HEK293T (cell line): Measurements from ENCODE around the gene YWHAH.

ENCODE experiments used
- CTCF ChIA-PET: fragments of 350-600 bp; formaldehyde crosslinking; extraction: SDS; loops from one replicate; lab custom pipeline; 2021; ENCODE audit warnings: antibody characterized with exemption, inconsistent platforms; lab: Yijun Ruan, JAX
- POLR2A ChIA-PET: fragments of 350-600 bp; formaldehyde crosslinking; extraction: SDS; loops from one replicate; lab custom pipeline; 2020; ENCODE audit warnings: antibody characterized with exemption, inconsistent platforms; lab: Yijun Ruan, JAX
- DNase-seq: peaks from one replicate; pipeline ENCODE4 v3.0.0; 2012; ENCODE audit warnings: mixed read lengths; ENCODE audit errors: extremely low spot score
- ARNT ChIP-seq: fragments of 450-650 bp; IDR thresholded peaks from 2 replicates; pipeline ENCODE4 v1.6.1; 2017; ENCODE audit warnings: mild to moderate bottlenecking
- BHLHE40 ChIP-seq: fragments of 450-650 bp; IDR thresholded peaks from 2 replicates; pipeline ENCODE4 v1.6.1; 2016; ENCODE audit warnings: mild to moderate bottlenecking, moderate library complexity, borderline replicate concordance
- CTBP1 ChIP-seq: fragments of 450-650 bp; IDR thresholded peaks from 2 replicates; pipeline ENCODE4 v1.6.1; 2016; ENCODE audit warnings: borderline replicate concordance
- ELF4 ChIP-seq: fragments of 450-650 bp; IDR thresholded peaks from 2 replicates; pipeline ENCODE4 v1.6.1; 2017; ENCODE audit warnings: antibody characterized with exemption
- FOXA1 ChIP-seq: fragments of 450-650 bp; IDR thresholded peaks from 2 replicates; pipeline ENCODE4 v1.6.1; 2016; ENCODE audit warnings: mild to moderate bottlenecking
- FOXK2 ChIP-seq: fragments of 450-650 bp; IDR thresholded peaks from 2 replicates; pipeline ENCODE4 v1.6.1; 2016; ENCODE audit warnings: mild to moderate bottlenecking
- FOXM1 ChIP-seq: fragments of 450-650 bp; IDR thresholded peaks from 2 replicates; pipeline ENCODE4 v1.6.1; 2017; ENCODE audit warnings: mild to moderate bottlenecking, borderline replicate concordance
- HDGF ChIP-seq: fragments of 450-650 bp; IDR thresholded peaks from 2 replicates; pipeline ENCODE4 v1.6.1; 2017; ENCODE audit warnings: antibody characterized with exemption, borderline replicate concordance
- L3MBTL2 ChIP-seq: fragments of 450-650 bp; conservative IDR thresholded peaks from 2 replicates; pipeline ENCODE4 v1.6.1; 2016; ENCODE audit warnings: mild to moderate bottlenecking
- LEF1 ChIP-seq: fragments of 450-650 bp; IDR thresholded peaks from 2 replicates; pipeline ENCODE4 v1.6.1; 2017; ENCODE audit warnings: mild to moderate bottlenecking, borderline replicate concordance
- NFRKB ChIP-seq: fragments of 450-650 bp; IDR thresholded peaks from 2 replicates; pipeline ENCODE4 v1.6.1; 2016; ENCODE audit warnings: mild to moderate bottlenecking, moderate library complexity
- PKNOX1 ChIP-seq: fragments of 450-650 bp; IDR thresholded peaks from 2 replicates; pipeline ENCODE4 v1.6.1; 2016
- SP1 ChIP-seq: fragments of 450-650 bp; IDR thresholded peaks from 2 replicates; pipeline ENCODE4 v1.6.1; 2017
- SUZ12 ChIP-seq: fragments of 450-650 bp; IDR thresholded peaks from 2 replicates; pipeline ENCODE4 v1.6.1; 2016; ENCODE audit warnings: mild to moderate bottlenecking
- TARDBP ChIP-seq: fragments of 450-650 bp; IDR thresholded peaks from 2 replicates; pipeline ENCODE4 v1.6.1; 2016
- ZNF384 ChIP-seq: fragments of 450-650 bp; IDR thresholded peaks from 2 replicates; pipeline ENCODE4 v1.6.1; 2016

Gene YWHAH

GRCh38 chr22:31958625-31959239 lies 14.4 kb downstream of the YWHAH start:
- POLR2A ChIA-PET, result interaction anchor here (1.1 to 3.0 kb wide), 3 partner anchors 205 to 297 kb away, joined by 3 to 7 read pairs (median 6); partner anchors contain the start of genes DEPDC5 and PISD

DNA sequence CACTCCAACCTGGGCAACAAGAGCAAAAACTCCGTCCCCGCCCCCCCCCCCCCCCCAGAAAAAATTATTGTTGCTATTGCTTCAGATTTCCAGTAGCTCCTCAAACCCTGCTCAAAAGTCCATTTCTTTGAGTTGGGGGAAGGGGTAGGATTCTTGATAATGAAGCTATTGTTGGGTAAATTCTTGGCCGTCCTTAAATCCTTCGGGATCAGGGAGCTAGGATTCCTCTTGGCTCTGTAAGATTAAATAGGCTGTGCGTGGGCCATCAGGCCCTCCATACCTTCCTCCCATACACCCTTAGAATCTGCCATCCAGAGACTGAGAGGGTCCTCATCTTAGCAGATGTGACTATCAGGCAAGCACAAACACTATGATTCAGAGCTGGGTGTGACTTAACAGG lies 16.4 kb downstream of the YWHAH start:
- ChIA-PET POLR2A (interaction anchor here (1.7 to 2.4 kb wide), 2 partner anchors 284 to 299 kb away, joined by 5 to 11 read pairs; partner anchors contain the start of gene PISD), CTCF (interaction anchor here (2.2 kb wide), 1 partner anchor 10 kb away, joined by 18 read pairs; no protein-coding TSS in a partner anchor)
- TF ChIP-seq LEF1, result no peak
- no peak for TF ChIP-seq TARDBP
- no peak for TF ChIP-seq PKNOX1
- TF ChIP-seq L3MBTL2, result no peak
- no peak for TF ChIP-seq ARNT
- no peak for TF ChIP-seq FOXA1
- no peak for TF ChIP-seq CTBP1
- TF ChIP-seq FOXM1, result no peak
- TF ChIP-seq BHLHE40, result no peak
- no peak for TF ChIP-seq HDGF
- TF ChIP-seq ELF4, result no peak
- TF ChIP-seq ZNF384, result no peak
- DNase-seq, result no peak

More at GRCh38 chr22:31958625-31959239, 14.4 kb downstream of the YWHAH start:
- TF ChIP-seq ARNT, result no peak
- TF ChIP-seq TARDBP, result no peak
- TF ChIP-seq HDGF, result no peak
- no peak for TF ChIP-seq SUZ12
- TF ChIP-seq FOXA1, result no peak
- no peak for TF ChIP-seq FOXK2
- TF ChIP-seq L3MBTL2, result no peak
- TF ChIP-seq PKNOX1, result no peak
- no peak for TF ChIP-seq ELF4
- no peak for TF ChIP-seq CTBP1
- no peak for TF ChIP-seq LEF1
- no peak for TF ChIP-seq SP1
- no peak for TF ChIP-seq ZNF384
- no peak for TF ChIP-seq NFRKB
- TF ChIP-seq BHLHE40, result no peak
- TF ChIP-seq FOXM1, result no peak
- CTCF ChIA-PET, result interaction anchor here (4.8 kb wide), 1 partner anchor 12 kb away, joined by 32 read pairs; no protein-coding TSS in a partner anchor
- DNase-seq, result no peak

DNA sequence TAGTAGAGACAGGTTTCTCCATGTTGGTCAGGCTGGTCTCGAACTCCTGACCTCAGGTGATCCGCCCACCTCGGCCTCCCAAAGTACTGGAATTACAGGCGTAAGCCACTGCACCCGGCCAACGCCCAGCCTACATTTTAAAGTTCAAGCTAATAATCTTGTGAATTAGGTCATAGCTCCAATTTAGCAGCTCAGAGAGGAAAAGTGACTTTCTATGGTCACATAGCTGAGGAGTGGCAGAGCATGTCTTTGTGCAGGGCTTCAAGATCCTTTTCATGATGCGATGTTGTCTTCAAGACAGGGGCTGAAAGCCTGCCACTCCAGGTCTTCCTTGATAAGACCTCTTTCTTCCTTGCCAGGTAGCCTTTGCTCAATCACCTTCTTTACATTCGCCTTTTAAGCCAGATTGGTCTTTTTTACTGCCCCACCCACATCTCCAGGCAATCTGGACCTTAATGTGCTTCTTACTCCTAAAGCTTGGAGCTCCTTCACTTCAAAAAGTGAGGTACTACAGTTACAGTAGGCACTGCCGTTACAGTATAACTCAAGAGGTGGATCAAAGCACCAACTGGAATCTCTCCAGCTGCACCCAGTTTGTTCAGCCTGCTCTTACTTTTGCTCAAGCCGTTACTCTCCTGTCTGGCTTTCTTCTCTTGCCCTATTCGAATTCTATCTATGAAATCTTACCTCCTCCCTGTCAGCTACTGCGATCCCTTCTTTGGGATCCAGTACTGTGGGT lies 18.2 kb downstream of the YWHAH start:
- POLR2A ChIA-PET, result interaction anchor here (2.4 kb wide), 1 partner anchor 300 kb away, joined by 11 read pairs; the partner anchor contains the start of gene PISD
- no peak for DNase-seq
- no peak for TF ChIP-seq TARDBP
- TF ChIP-seq ELF4, result no peak
- CTCF ChIA-PET, result interaction anchor here (1.4 to 2.2 kb wide), 2 partner anchors 8 to 297 kb away, joined by 4 to 18 read pairs; no protein-coding TSS in a partner anchor

- ChIA-PET CTCF (no interaction called here), POLR2A (no interaction called here)
- TF ChIP-seq PKNOX1, result no peak
- no peak for TF ChIP-seq FOXA1
- no peak for TF ChIP-seq BHLHE40
- TF ChIP-seq CTBP1, result no peak
- DNase-seq, result no peak
These were observed 23.7 kb downstream of the YWHAH start for GRCh38 chr22:31968022-31968421.

GRCh38 chr22:31969789-31970489 lies 25.6 kb downstream of the YWHAH start:
- DNase-seq, result peak; percentile 81
- TF ChIP-seq L3MBTL2 (peak; percentile 80), SP1 (no peak), CTBP1 (peak; percentile 48)
- ChIA-PET POLR2A (interaction anchor here (1.1 to 2.2 kb wide), 6 partner anchors 19 to 308 kb away, joined by 3 to 17 read pairs (median 4); partner anchors contain the start of gene PISD), CTCF (interaction anchor here (0.6 to 2.1 kb wide), 47 partner anchors 8 to 439 kb away, joined by 3 to 32 read pairs (median 4); partner anchors contain the start of genes DEPDC5 and PISD)
